H9 (cell line): ENCODE data around the gene TRAF3. TPM values are rescaled to one million over a fixed set of nuclear protein-coding genes. Genes with fewer than 3 reads are reported as not detected.

Experiments
- DNase-seq: peaks from one replicate; pipeline ENCODE4 v3.0.0-alpha.2; 2017
- H2AFZ ChIP-seq: one replicate; pipeline ENCODE4 v1.6.1; 2013; ENCODE audit warnings: mild to moderate bottlenecking, low read length, control low read depth, moderate library complexity
- H2AK5ac ChIP-seq: 2 replicates; pipeline ENCODE4 v1.6.1; 2013; ENCODE audit warnings: low read length, control low read depth, mixed read lengths; ENCODE audit not compliant: insufficient read length
- H2BK120ac ChIP-seq: one replicate; pipeline ENCODE4 v1.6.1; 2013; ENCODE audit warnings: low read depth, mild to moderate bottlenecking, low read length, control low read depth, inconsistent platforms; ENCODE audit not compliant: poor library complexity, severe bottlenecking
- H2BK12ac ChIP-seq: 2 replicates; pipeline ENCODE4 v1.6.1; 2013; ENCODE audit warnings: low read length, control low read depth, mixed read lengths, low read depth; ENCODE audit not compliant: insufficient read length
- H2BK15ac ChIP-seq: 2 replicates; pipeline ENCODE4 v1.6.1; 2013; ENCODE audit warnings: low read depth, low read length, control low read depth
- H2BK20ac ChIP-seq: one replicate; pipeline ENCODE4 v1.6.1; 2013; ENCODE audit warnings: low read depth, mild to moderate bottlenecking, low read length, control low read depth, inconsistent platforms; ENCODE audit not compliant: poor library complexity, severe bottlenecking
- H2BK5ac ChIP-seq: 2 replicates; pipeline ENCODE4 v1.6.1; 2013; ENCODE audit warnings: low read length, control low read depth, mixed read lengths; ENCODE audit not compliant: insufficient read length
- H3K14ac ChIP-seq: 2 replicates; pipeline ENCODE4 v1.6.1; 2013; ENCODE audit warnings: low read length, control low read depth; ENCODE audit not compliant: insufficient read depth
- H3K18ac ChIP-seq: 2 replicates; pipeline ENCODE4 v1.6.1; 2013; ENCODE audit warnings: low read depth, mild to moderate bottlenecking, mixed read lengths, low read length, control low read depth; ENCODE audit not compliant: insufficient read length
- H3K23ac ChIP-seq: 2 replicates; pipeline ENCODE4 v1.6.1; 2013; ENCODE audit warnings: low read length, control low read depth, mixed read lengths, low read depth; ENCODE audit not compliant: insufficient read length
- H3K23me2 ChIP-seq: 2 replicates; pipeline ENCODE4 v1.6.1; 2013; ENCODE audit warnings: low read depth, mild to moderate bottlenecking, mixed read lengths, low read length, control low read depth; ENCODE audit not compliant: insufficient read length, poor library complexity, severe bottlenecking
- H3K27ac ChIP-seq: 2 replicates; pipeline ENCODE4 v1.5.1; 2013; ENCODE audit warnings: low read length, control low read depth, mixed read lengths, low read depth; ENCODE audit not compliant: insufficient read length
- H3K27me3 ChIP-seq: 2 replicates; pipeline ENCODE4 v1.6.1; 2013; ENCODE audit warnings: low read length, control low read depth, inconsistent platforms; ENCODE audit not compliant: insufficient read depth
- H3K4ac ChIP-seq: 2 replicates; pipeline ENCODE4 v1.6.1; 2013; ENCODE audit warnings: low read depth, mild to moderate bottlenecking, control low read depth, inconsistent platforms, low read length, moderate library complexity
- H3K4me1 ChIP-seq: 2 replicates; pipeline ENCODE4 v1.6.1; 2013; ENCODE audit warnings: low read length, control low read depth, inconsistent platforms; ENCODE audit not compliant: insufficient read depth
- H3K4me2 ChIP-seq: 2 replicates; pipeline ENCODE4 v1.6.1; 2013; ENCODE audit warnings: low read length, control low read depth, mixed read lengths; ENCODE audit not compliant: insufficient read length, insufficient read depth
- H3K56ac ChIP-seq: 2 replicates; pipeline ENCODE4 v1.6.1; 2013; ENCODE audit warnings: low read depth, mild to moderate bottlenecking, mixed read lengths, low read length, control low read depth; ENCODE audit not compliant: insufficient read length
- H3K79me1 ChIP-seq: 2 replicates; pipeline ENCODE4 v1.6.1; 2013; ENCODE audit warnings: low read depth, mild to moderate bottlenecking, moderate library complexity, low read length, control low read depth, inconsistent platforms; ENCODE audit not compliant: insufficient read depth, poor library complexity, severe bottlenecking
- H3K79me2 ChIP-seq: 2 replicates; pipeline ENCODE4 v1.6.1; 2013; ENCODE audit warnings: low read length, control low read depth, inconsistent platforms; ENCODE audit not compliant: insufficient read depth
- H3K9ac ChIP-seq: 2 replicates; pipeline ENCODE4 v1.6.1; 2013; ENCODE audit warnings: low read length, control low read depth, mixed read lengths; ENCODE audit not compliant: insufficient read length; ENCODE audit errors: extremely low read depth
- H3K9me3 ChIP-seq: one replicate; pipeline ENCODE4 v1.6.1; 2013; ENCODE audit warnings: low read depth, low read length, inconsistent platforms; ENCODE audit not compliant: control insufficient read depth
- H3T11ph ChIP-seq: one replicate; pipeline ENCODE4 v1.6.1; 2013; ENCODE audit warnings: mild to moderate bottlenecking, low read length, control low read depth, inconsistent platforms
- H4K20me1 ChIP-seq: one replicate; pipeline ENCODE4 v1.6.1; 2013; ENCODE audit not compliant: control insufficient read depth, insufficient read length, insufficient read depth
- H4K5ac ChIP-seq: 2 replicates; pipeline ENCODE4 v1.6.1; 2013; ENCODE audit warnings: low read depth, mild to moderate bottlenecking, mixed read lengths, low read length, control low read depth; ENCODE audit not compliant: insufficient read length
- H4K8ac ChIP-seq: replicated peaks from 2 replicates; pipeline ENCODE4 v1.6.1; 2013; ENCODE audit warnings: low read length, control low read depth, mixed read lengths, low read depth; ENCODE audit not compliant: insufficient read length
- H4K91ac ChIP-seq: 2 replicates; pipeline ENCODE4 v1.6.1; 2013; ENCODE audit warnings: low read depth, mild to moderate bottlenecking, moderate library complexity, mixed read lengths, low read length, control low read depth; ENCODE audit not compliant: insufficient read length
- H3K27ac Mint-ChIP-seq, 3 experiments: 2 replicates in 2 of 3; 3 replicates in 1 of 3; pipeline ENCODE4 v1.8.0; 2020 to 2021; ENCODE audit warnings: mixed read lengths in 3 of 3, mild to moderate bottlenecking in 1 of 3, moderate library complexity in 1 of 3
- H3K27me3 Mint-ChIP-seq: 2 replicates; pipeline ENCODE4 v1.8.0; 2021; ENCODE audit warnings: low read depth, mild to moderate bottlenecking, moderate library complexity, mixed read lengths
- H3K36me3 Mint-ChIP-seq, 3 experiments: 2 replicates in 2 of 3; 3 replicates in 1 of 3; pipeline ENCODE4 v1.8.0; 2020 to 2021; ENCODE audit warnings: low read depth in 3 of 3, mixed read lengths in 3 of 3; ENCODE audit not compliant: insufficient read depth in 1 of 3
- H3K4me1 Mint-ChIP-seq, 2 experiments: 2 replicates each; pipeline ENCODE4 v1.8.0; 2020; ENCODE audit warnings: mixed read lengths in 2 of 2
- H3K4me3 Mint-ChIP-seq, 2 experiments: 2 replicates in 1 of 2; 3 replicates in 1 of 2; pipeline ENCODE4 v1.8.0; 2020 to 2021; ENCODE audit warnings: mild to moderate bottlenecking in 2 of 2, mixed read lengths in 2 of 2, moderate library complexity in 1 of 2
- H3K9me3 Mint-ChIP-seq, 2 experiments: 2 replicates in 1 of 2; 3 replicates in 1 of 2; pipeline ENCODE4 v1.8.0; 2020; ENCODE audit warnings: mild to moderate bottlenecking in 2 of 2, mixed read lengths in 2 of 2, moderate library complexity in 1 of 2
- WGBS: extraction: QIAGEN DNeasy Blood & Tissue Kit; methylation state at CpG from one replicate; pipeline ENCODE4 v1.1.7; 2013; ENCODE audit warnings: missing lambda C conversion rate, low lambda C conversion rate, mixed read lengths; ENCODE audit not compliant: insufficient read length; ENCODE audit errors: extremely low coverage; 5-methylcytosine and 5-hydroxymethylcytosine counted together
- total RNA-seq: library from RNA; stranded (reverse); gene quantifications from 2 replicates; pipeline ENCODE4 v1.2.1, GENCODE V29; 2021
- TF ChIP-seq, protein P1 (sequence below): fragments of 200-600 bp; sonication (generic); conservative IDR thresholded peaks from 3 replicates; pipeline ENCODE4 v1.8.0; 2021; ENCODE audit warnings: antibody characterized with exemption, mild to moderate bottlenecking

TRAF3 gene
- total RNA-seq, 1 experiment from 2014 or later = 9.6 TPM

DNA sequence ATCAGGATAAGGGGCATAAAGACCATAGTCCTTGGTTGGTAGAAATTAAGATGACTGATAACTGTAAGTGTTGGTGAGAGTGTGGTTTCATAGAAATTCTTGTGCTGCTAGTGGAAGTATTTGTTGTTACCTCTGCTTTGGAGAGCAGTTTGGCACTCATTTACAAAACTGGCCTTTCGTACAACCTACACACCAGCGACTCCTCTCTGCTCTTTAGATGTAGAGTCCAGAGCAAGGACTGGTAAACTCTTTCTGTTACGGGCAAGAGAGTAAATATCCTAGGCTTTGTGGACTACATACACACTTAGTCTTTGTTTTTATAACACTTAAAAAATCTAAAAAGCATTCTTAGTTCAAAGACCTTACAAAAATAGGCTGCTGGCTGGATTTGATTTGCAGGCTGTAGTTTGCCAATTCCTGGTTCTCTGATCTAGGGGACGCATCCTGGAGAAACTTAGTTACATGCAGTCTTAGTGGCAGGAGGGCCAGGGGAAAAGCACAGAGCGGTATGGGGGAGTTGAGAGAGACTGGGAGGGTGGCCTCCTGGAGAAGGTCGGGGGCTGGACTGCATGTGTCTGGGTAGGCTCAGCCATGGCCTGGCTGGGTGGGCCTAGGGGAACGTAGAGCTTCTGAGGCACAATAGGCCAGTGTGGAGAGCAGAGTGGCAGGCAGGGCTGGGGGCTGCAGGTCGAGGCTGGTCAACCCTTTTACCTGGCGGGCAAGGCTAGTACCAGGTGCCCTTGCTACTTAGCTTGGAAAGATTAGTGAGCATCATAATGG is 89.9 kb downstream of the TRAF3 start:
- H3K27me3 Mint-ChIP-seq = no peaks in the 10 kb centered on the region
- H4K20me1 ChIP-seq = no peaks in the 10 kb centered on the region
- no peak overlapping the region for H4K5ac ChIP-seq

More for the DNA sequence above, 89.9 kb downstream of the TRAF3 start:
- H2AFZ ChIP-seq = no peak overlapping the region
- H4K91ac ChIP-seq = no peak overlapping the region
- no peak overlapping the region for H3K18ac ChIP-seq
- H3K9me3 ChIP-seq = no peaks in the 10 kb centered on the region
- Mint-ChIP-seq H3K36me3 (peaks cover 0 to 10% (median 4%) of the 10 kb centered on the region in 3 experiments; a peak in 3 of 7 replicates), H3K4me1 (peaks cover 10 to 15% of the 10 kb centered on the region in 2 experiments), H3K27ac (peak overlapping the region in 1 of 3 experiments; percentile 10; a peak in 3 of 7 replicates), H3K9me3 (peaks cover 3 to 4% of the 10 kb centered on the region in 2 experiments; a peak in 1 of 5 replicates), H3K4me3 (0 out of 5 replicates have a peak overlapping the region, but pooled peaks of 1 of the 2 experiments have one; percentile 14)
- no peak for DNase-seq
- TF ChIP-seq, protein P1, sequence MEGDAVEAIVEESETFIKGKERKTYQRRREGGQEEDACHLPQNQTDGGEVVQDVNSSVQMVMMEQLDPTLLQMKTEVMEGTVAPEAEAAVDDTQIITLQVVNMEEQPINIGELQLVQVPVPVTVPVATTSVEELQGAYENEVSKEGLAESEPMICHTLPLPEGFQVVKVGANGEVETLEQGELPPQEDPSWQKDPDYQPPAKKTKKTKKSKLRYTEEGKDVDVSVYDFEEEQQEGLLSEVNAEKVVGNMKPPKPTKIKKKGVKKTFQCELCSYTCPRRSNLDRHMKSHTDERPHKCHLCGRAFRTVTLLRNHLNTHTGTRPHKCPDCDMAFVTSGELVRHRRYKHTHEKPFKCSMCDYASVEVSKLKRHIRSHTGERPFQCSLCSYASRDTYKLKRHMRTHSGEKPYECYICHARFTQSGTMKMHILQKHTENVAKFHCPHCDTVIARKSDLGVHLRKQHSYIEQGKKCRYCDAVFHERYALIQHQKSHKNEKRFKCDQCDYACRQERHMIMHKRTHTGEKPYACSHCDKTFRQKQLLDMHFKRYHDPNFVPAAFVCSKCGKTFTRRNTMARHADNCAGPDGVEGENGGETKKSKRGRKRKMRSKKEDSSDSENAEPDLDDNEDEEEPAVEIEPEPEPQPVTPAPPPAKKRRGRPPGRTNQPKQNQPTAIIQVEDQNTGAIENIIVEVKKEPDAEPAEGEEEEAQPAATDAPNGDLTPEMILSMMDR = no peak
- no peaks in the 10 kb centered on the region for H3K79me1 ChIP-seq
- no peak overlapping the region for H2BK5ac ChIP-seq
- no peak overlapping the region for H4K8ac ChIP-seq
- no peaks in the 10 kb centered on the region for H3K23me2 ChIP-seq
- no peak overlapping the region for H3K9ac ChIP-seq
- no peaks in the 10 kb centered on the region for H3K4me1 ChIP-seq
- no peaks in the 10 kb centered on the region for H3K79me2 ChIP-seq
- H3K4ac ChIP-seq = no peak overlapping the region
- no peak overlapping the region for H2AK5ac ChIP-seq
- WGBS = no CpG with 5 or more reads among the region's 9 CpGs
- H2BK15ac ChIP-seq = no peak overlapping the region
- H3K23ac ChIP-seq = no peak overlapping the region
- H3T11ph ChIP-seq = no peak overlapping the region
- H3K27me3 ChIP-seq = no peaks in the 10 kb centered on the region
- no peak overlapping the region for H2BK12ac ChIP-seq
- no peak overlapping the region for H3K56ac ChIP-seq
- H3K14ac ChIP-seq = peak overlapping the region; percentile 37; the same call in 1 of the 2 replicates
- no peak overlapping the region for H2BK120ac ChIP-seq
- no peak overlapping the region for H3K4me2 ChIP-seq
- no peak overlapping the region for H3K27ac ChIP-seq
- H2BK20ac ChIP-seq = no peak overlapping the region
